Erythroblast (primary cell): ENCODE measurements around the gene POGK.

Source experiments
- GATA1 ChIP-seq: IDR thresholded peaks from 2 replicates; pipeline ENCODE4 v1.6.1; 2011; ENCODE audit warnings: low read depth, mild to moderate bottlenecking, control low read depth, low read length, moderate library complexity
- POLR2A ChIP-seq: IDR thresholded peaks from 2 replicates; pipeline ENCODE4 v1.6.1; 2011; ENCODE audit warnings: mild to moderate bottlenecking, low read length

GRCh38 chr1:166865926-166866325 is 26.7 kb downstream of the POGK start:
- TF ChIP-seq POLR2A (no peak), GATA1 (no peak)
